HG03439 (cell line): ENCODE measurements around the gene MRPL21.

ENCODE experiments used
- ATAC-seq: cut with Tn5 transposase; IDR thresholded peaks from one replicate; pipeline ENCODE4 v1.9.1; 2021; ENCODE audit warnings: mild to moderate bottlenecking, moderate library complexity; ENCODE audit not compliant: unreplicated experiment

The MRPL21 gene

GRCh38 chr11:68903288-68904247, at the start of gene MRPL21, which contains the start of gene IGHMBP2:
Gene MRPL21, minus strand, starts transcription at chr11:68903832. Its CDS starts 22 bp downstream, at chr11:68903810.
Gene IGHMBP2, plus strand, starts transcription at chr11:68903891. Its CDS starts 62 bp downstream, at chr11:68903953.
- peak; percentile 75 for ATAC-seq

- no peak for ATAC-seq
Measured at GRCh38 chr11:68950762-68951161, 47.1 kb upstream of the MRPL21 start.

GRCh38 chr11:68950270-68950669, 46.6 kb upstream of the MRPL21 start:
- no peak for ATAC-seq

GRCh38 chr11:68948935-68949334, 45.3 kb upstream of the MRPL21 start:
- ATAC-seq = no peak

GRCh38 chr11:68948496-68948895, 44.9 kb upstream of the MRPL21 start:
- ATAC-seq = no peak

- ATAC-seq = no peak
Measured at GRCh38 chr11:68947151-68947550, 43.5 kb upstream of the MRPL21 start.

- ATAC-seq = no peak
Measured at GRCh38 chr11:68946416-68947090, 42.9 kb upstream of the MRPL21 start.

GRCh38 chr11:68942751-68943271, 39.2 kb upstream of the MRPL21 start:
- ATAC-seq = no peak

- no peak for ATAC-seq
Measured at GRCh38 chr11:68942095-68942620, 38.5 kb upstream of the MRPL21 start.

GRCh38 chr11:68941324-68942094, 37.9 kb upstream of the MRPL21 start:
- no peak for ATAC-seq

- no peak for ATAC-seq
Measured at GRCh38 chr11:68940651-68941323, 37.2 kb upstream of the MRPL21 start.

- no peak for ATAC-seq
Measured at GRCh38 chr11:68939583-68940555, 36.2 kb upstream of the MRPL21 start.

- ATAC-seq = no peak
Measured at GRCh38 chr11:68938816-68939582, 35.4 kb upstream of the MRPL21 start.

GRCh38 chr11:68938088-68938487, 34.5 kb upstream of the MRPL21 start:
- no peak for ATAC-seq

- no peak for ATAC-seq
Measured at GRCh38 chr11:68936676-68937620, 33.3 kb upstream of the MRPL21 start.

- ATAC-seq = no peak
Measured at GRCh38 chr11:68936358-68936636, 32.7 kb upstream of the MRPL21 start.
